ENCODE results near the gene PAK5. TPM values are rescaled to one million over a fixed set of nuclear protein-coding genes. Genes with fewer than 3 reads are reported as not detected.
"Not testable (repeated sequence)": the region's sequence is repeated elsewhere in the genome, so short reads cannot be mapped to it uniquely, and the experiment has no call there.

The PAK5 gene
- polyA plus RNA-seq, 1 donor (not counting 4 experiments of a cell fraction or from before 2014, with no cell fraction given): not detected

DNA sequence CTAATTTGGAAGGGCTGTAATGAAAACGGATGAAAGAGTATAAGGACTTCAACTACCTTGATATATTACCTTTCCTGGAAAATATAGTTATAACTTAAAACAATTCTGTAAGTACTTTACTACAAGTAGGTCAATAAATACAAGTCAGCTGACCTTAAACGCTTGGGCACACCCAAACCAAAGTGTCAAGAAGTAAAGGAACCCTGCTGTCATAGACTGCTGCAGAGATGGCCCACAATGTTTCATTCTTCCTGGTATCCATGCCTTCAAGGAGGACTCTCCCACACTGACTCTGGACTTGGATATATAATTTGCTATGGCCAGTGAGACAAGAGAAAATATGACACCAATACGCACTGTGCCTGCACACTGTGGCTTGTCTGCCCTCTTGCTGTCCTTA lies 192.5 kb downstream of the PAK5 start:
- Histone ChIP-seq H3K4me2 (ENCODE audit: control insufficient read depth, extremely low read depth, insufficient read depth, low read depth, low read length) (no peak overlapping the region), H3K27me3 (ENCODE audit: control insufficient read depth, extremely low read depth, insufficient read depth, low read length) (no peaks in the 10 kb centered on the region), H3K36me3 (ENCODE audit: control insufficient read depth in 2 of 2, extremely low read depth in 1 of 2, insufficient read depth in 2 of 2, low read length in 2 of 2) (no peaks in the 10 kb centered on the region), H3K4me1 (ENCODE audit: control insufficient read depth, extremely low read depth, insufficient read depth, low read length) (no peaks in the 10 kb centered on the region), H3K79me2 (ENCODE audit: control insufficient read depth, insufficient read depth, low read length) (no peaks in the 10 kb centered on the region), H4K20me1 (ENCODE audit: control insufficient read depth, extremely low read depth, insufficient read depth, low read length) (no peaks in the 10 kb centered on the region), H3K9ac (ENCODE audit: control insufficient read depth, extremely low read depth, insufficient read depth, low read length) (no peak overlapping the region), H2AFZ (ENCODE audit: control insufficient read depth, low read length) (no peak overlapping the region), H3K4me3 (ENCODE audit: control insufficient read depth in 2 of 3, extremely low read depth in 1 of 3, insufficient read depth in 2 of 3, low read depth in 1 of 3, low read length in 3 of 3) (no peak overlapping the region), H3K9me1 (ENCODE audit: control insufficient read depth, extremely low read depth, insufficient read depth, low read length) (no peaks in the 10 kb centered on the region), H3K27ac (ENCODE audit: control insufficient read depth, insufficient read depth, low read length) (no peak overlapping the region), H3K9me3 (ENCODE audit: control insufficient read depth, low read depth, low read length) (no peaks in the 10 kb centered on the region)
- DNase-seq (ENCODE audit: low read depth, low spot score): no peak
- FAIRE-seq: no peak
- dilution Hi-C loops (cut with MboI; ENCODE audit: extremely low pct_ligation_motif_present, low sequenced_read_pairs): no loop called here
- TF ChIP-seq, protein P1, sequence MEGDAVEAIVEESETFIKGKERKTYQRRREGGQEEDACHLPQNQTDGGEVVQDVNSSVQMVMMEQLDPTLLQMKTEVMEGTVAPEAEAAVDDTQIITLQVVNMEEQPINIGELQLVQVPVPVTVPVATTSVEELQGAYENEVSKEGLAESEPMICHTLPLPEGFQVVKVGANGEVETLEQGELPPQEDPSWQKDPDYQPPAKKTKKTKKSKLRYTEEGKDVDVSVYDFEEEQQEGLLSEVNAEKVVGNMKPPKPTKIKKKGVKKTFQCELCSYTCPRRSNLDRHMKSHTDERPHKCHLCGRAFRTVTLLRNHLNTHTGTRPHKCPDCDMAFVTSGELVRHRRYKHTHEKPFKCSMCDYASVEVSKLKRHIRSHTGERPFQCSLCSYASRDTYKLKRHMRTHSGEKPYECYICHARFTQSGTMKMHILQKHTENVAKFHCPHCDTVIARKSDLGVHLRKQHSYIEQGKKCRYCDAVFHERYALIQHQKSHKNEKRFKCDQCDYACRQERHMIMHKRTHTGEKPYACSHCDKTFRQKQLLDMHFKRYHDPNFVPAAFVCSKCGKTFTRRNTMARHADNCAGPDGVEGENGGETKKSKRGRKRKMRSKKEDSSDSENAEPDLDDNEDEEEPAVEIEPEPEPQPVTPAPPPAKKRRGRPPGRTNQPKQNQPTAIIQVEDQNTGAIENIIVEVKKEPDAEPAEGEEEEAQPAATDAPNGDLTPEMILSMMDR (optimal IDR thresholded peaks at IDR 0.05 in 1 of 3, IDR thresholded peaks at IDR 0.05 in 1 of 3, conservative IDR thresholded peaks at IDR 0.05 in 1 of 3; ENCODE audit: extremely low read depth in 1 of 3, insufficient read depth in 2 of 3, low read length in 3 of 3): no peak
- TF ChIP-seq EZH2 (IDR thresholded peaks at IDR 0.05; ENCODE audit: low read length): no peak

DNA sequence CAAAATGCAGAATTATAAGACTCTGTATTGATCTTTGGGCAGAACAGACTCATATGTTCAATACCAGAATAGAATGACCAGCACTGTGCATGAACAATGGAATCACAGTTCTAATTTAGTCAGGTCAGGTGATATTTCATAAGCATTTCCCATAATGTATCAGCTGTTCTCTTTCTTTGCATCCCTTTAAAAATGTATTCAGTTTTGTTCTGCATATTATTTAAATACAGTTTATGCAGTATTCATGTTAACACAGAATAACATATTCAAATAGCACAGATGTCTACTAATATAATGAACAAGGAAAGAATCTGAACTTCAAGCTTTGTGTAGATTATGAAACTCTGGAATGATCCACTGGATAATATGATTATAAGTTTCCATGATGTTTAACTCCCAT lies 196.0 kb downstream of the PAK5 start:
- H3K4me3 ChIP-seq (ENCODE audit: control insufficient read depth in 2 of 3, extremely low read depth in 1 of 3, insufficient read depth in 2 of 3, low read depth in 1 of 3, low read length in 3 of 3): no peak overlapping the region
- H3K9me3 ChIP-seq (ENCODE audit: control insufficient read depth, low read depth, low read length): no peaks in the 10 kb centered on the region
- H3K4me2 ChIP-seq (ENCODE audit: control insufficient read depth, extremely low read depth, insufficient read depth, low read depth, low read length): no peak overlapping the region
- H3K4me1 ChIP-seq (ENCODE audit: control insufficient read depth, extremely low read depth, insufficient read depth, low read length): no peaks in the 10 kb centered on the region
- H2AFZ ChIP-seq (ENCODE audit: control insufficient read depth, low read length): no peak overlapping the region
- H3K27me3 ChIP-seq (ENCODE audit: control insufficient read depth, extremely low read depth, insufficient read depth, low read length): no peaks in the 10 kb centered on the region
- no peaks in the 10 kb centered on the region for H4K20me1 ChIP-seq (ENCODE audit: control insufficient read depth, extremely low read depth, insufficient read depth, low read length)
- no peak for FAIRE-seq
- H3K27ac ChIP-seq (ENCODE audit: control insufficient read depth, insufficient read depth, low read length): no peak overlapping the region
- H3K79me2 ChIP-seq (ENCODE audit: control insufficient read depth, insufficient read depth, low read length): no peaks in the 10 kb centered on the region
- no peak for DNase-seq (ENCODE audit: low read depth, low spot score)
- H3K36me3 ChIP-seq (ENCODE audit: control insufficient read depth in 2 of 2, extremely low read depth in 1 of 2, insufficient read depth in 2 of 2, low read length in 2 of 2): no peaks in the 10 kb centered on the region
- no peaks in the 10 kb centered on the region for H3K9me1 ChIP-seq (ENCODE audit: control insufficient read depth, extremely low read depth, insufficient read depth, low read length)
- no peak for TF ChIP-seq EZH2 (IDR thresholded peaks at IDR 0.05; ENCODE audit: low read length)
- TF ChIP-seq, protein P1 (optimal IDR thresholded peaks at IDR 0.05 in 1 of 3, IDR thresholded peaks at IDR 0.05 in 1 of 3, conservative IDR thresholded peaks at IDR 0.05 in 1 of 3; ENCODE audit: extremely low read depth in 1 of 3, insufficient read depth in 2 of 3, low read length in 3 of 3): no peak
- dilution Hi-C loops (cut with MboI; ENCODE audit: extremely low pct_ligation_motif_present, low sequenced_read_pairs): no loop called here
- no peak overlapping the region for H3K9ac ChIP-seq (ENCODE audit: control insufficient read depth, extremely low read depth, insufficient read depth, low read length)

DNA sequence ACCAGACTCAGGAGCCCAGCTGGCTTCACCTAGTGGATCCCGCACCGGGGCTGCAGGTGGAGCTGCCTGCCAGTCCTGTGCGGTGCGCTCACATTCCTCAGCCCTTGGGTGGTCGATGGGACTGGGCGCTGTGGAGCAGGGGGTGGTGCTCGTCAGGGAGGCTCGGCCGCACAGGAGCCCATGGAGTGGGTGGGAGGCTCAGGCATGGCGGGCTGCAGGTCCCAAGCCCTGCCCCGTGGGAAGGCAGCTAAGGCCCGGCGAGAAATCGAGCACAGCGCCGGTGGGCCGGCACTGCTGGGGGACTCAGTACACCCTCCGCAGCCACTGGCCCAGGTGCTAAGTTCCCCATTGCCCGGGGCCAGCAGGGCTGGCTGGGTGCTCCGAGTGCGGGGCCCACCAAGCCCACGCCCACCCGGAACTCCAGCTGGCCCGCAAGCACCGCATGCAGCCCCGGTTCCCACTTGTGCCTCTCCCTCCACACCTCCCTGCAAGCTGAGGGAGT lies 197.3 kb downstream of the PAK5 start:
- H2AFZ ChIP-seq (ENCODE audit: control insufficient read depth, low read length); H4K20me1 ChIP-seq (ENCODE audit: control insufficient read depth, extremely low read depth, insufficient read depth, low read length); H3K27ac ChIP-seq (ENCODE audit: control insufficient read depth, insufficient read depth, low read length); FAIRE-seq; H3K9me3 ChIP-seq (ENCODE audit: control insufficient read depth, low read depth, low read length); H3K9me1 ChIP-seq (ENCODE audit: control insufficient read depth, extremely low read depth, insufficient read depth, low read length); H3K4me1 ChIP-seq (ENCODE audit: control insufficient read depth, extremely low read depth, insufficient read depth, low read length); dilution Hi-C loops (cut with MboI; ENCODE audit: extremely low pct_ligation_motif_present, low sequenced_read_pairs); H3K27me3 ChIP-seq (ENCODE audit: control insufficient read depth, extremely low read depth, insufficient read depth, low read length); H3K4me3 ChIP-seq (ENCODE audit: control insufficient read depth in 2 of 3, extremely low read depth in 1 of 3, insufficient read depth in 2 of 3, low read depth in 1 of 3, low read length in 3 of 3); H3K79me2 ChIP-seq (ENCODE audit: control insufficient read depth, insufficient read depth, low read length); H3K9ac ChIP-seq (ENCODE audit: control insufficient read depth, extremely low read depth, insufficient read depth, low read length); H3K4me2 ChIP-seq (ENCODE audit: control insufficient read depth, extremely low read depth, insufficient read depth, low read depth, low read length); H3K36me3 ChIP-seq (ENCODE audit: control insufficient read depth in 2 of 2, extremely low read depth in 1 of 2, insufficient read depth in 2 of 2, low read length in 2 of 2); DNase-seq (ENCODE audit: low read depth, low spot score): not testable (repeated sequence)
